HepG2 (cell line): ENCODE results near the gene ATP2B3. TPM values are rescaled to one million over a fixed set of nuclear protein-coding genes. Genes with fewer than 3 reads are reported as not detected.

Source experiments
- ATF2 ChIP-seq: sonication (generic); formaldehyde crosslinking; IDR thresholded peaks from 2 replicates; pipeline ENCODE4 v1.4.0; 2020; ENCODE audit warnings: missing genetic modification reagents
- CENPT ChIP-seq: sonication (generic); formaldehyde crosslinking; IDR thresholded peaks from 2 replicates; pipeline ENCODE4 v1.8.0; 2022; ENCODE audit warnings: low read depth, mild to moderate bottlenecking, moderate library complexity, missing genetic modification reagents
- HNRNPLL ChIP-seq: fragments of 200-400 bp; formaldehyde crosslinking; IDR thresholded peaks from 2 replicates; pipeline ENCODE4 v1.6.1; 2017; ENCODE audit warnings: mild to moderate bottlenecking, low read depth, low read length; ENCODE audit not compliant: poor library complexity, severe bottlenecking
- HOXD1 ChIP-seq: sonication (generic); formaldehyde crosslinking; IDR thresholded peaks from 2 replicates; pipeline ENCODE4 v1.5.0; 2020; ENCODE audit warnings: missing genetic modification reagents
- ISL2 ChIP-seq: sonication (generic); formaldehyde crosslinking; IDR thresholded peaks from 2 replicates; pipeline ENCODE4 v1.5.0; 2020; ENCODE audit warnings: missing genetic modification reagents
- KLF6 ChIP-seq: IDR thresholded peaks from 2 replicates; pipeline ENCODE4 v1.8.0; 2016; ENCODE audit warnings: missing biosample characterization, missing genetic modification reagents
- MAFF ChIP-seq: IDR thresholded peaks from 2 replicates; pipeline ENCODE4 v1.6.1; 2011; ENCODE audit warnings: low read depth, low read length, improper control_type of control experiment
- MAZ ChIP-seq, 2 experiments: sonication (generic) in 1 of 2; formaldehyde crosslinking in 1 of 2; IDR thresholded peaks; 2 replicates each; pipeline versions ENCODE4 v1.5.0 to v1.6.1; 2012 to 2020; ENCODE audit warnings: low read depth in 2 of 2, mild to moderate bottlenecking in 2 of 2, borderline replicate concordance in 1 of 2, improper control_type of control experiment in 1 of 2, low read length in 1 of 2, missing genetic modification reagents in 1 of 2, moderate library complexity in 1 of 2
- MED1 ChIP-seq: sonication (generic); formaldehyde crosslinking; IDR thresholded peaks from 2 replicates; pipeline ENCODE4 v1.4.0; 2020; ENCODE audit warnings: missing genetic modification reagents
- NCOA2 ChIP-seq: sonication (generic); formaldehyde crosslinking; IDR thresholded peaks from 2 replicates; pipeline ENCODE4 v1.8.0; 2022; ENCODE audit warnings: inconsistent platforms
- NONO ChIP-seq, 2 experiments: fragments of 450-650 bp in 1 of 2; sonication (generic) in 1 of 2; formaldehyde crosslinking in 1 of 2; IDR thresholded peaks in 1 of 2; conservative IDR thresholded peaks in 1 of 2; 2 replicates each; pipeline versions ENCODE4 v1.6.1 to v1.8.0; 2017 to 2022; ENCODE audit warnings: mild to moderate bottlenecking in 1 of 2, missing genetic modification reagents in 1 of 2, moderate library complexity in 1 of 2
- NR2F1 ChIP-seq, 2 experiments: fragments of 450-650 bp in 1 of 2; formaldehyde crosslinking in 1 of 2; IDR thresholded peaks; 2 replicates each; pipeline versions ENCODE4 v1.5.0 to v1.6.1; 2016 to 2020; ENCODE audit warnings: mild to moderate bottlenecking in 1 of 2, missing compliant biosample characterization in 1 of 2, missing genetic modification reagents in 1 of 2, moderate library complexity in 1 of 2
- PATZ1 ChIP-seq: sonication (generic); formaldehyde crosslinking; IDR thresholded peaks from 2 replicates; pipeline ENCODE4 v1.4.0; 2020; ENCODE audit warnings: missing genetic modification reagents
- SIX1 ChIP-seq: sonication (generic); formaldehyde crosslinking; IDR thresholded peaks from 2 replicates; pipeline ENCODE4 v1.4.0; 2020; ENCODE audit warnings: missing genetic modification reagents, borderline replicate concordance
- SIX4 ChIP-seq: sonication (generic); formaldehyde crosslinking; IDR thresholded peaks from 2 replicates; pipeline ENCODE4 v1.4.0; 2020; ENCODE audit warnings: missing genetic modification reagents
- ZBTB38 ChIP-seq: sonication (generic); formaldehyde crosslinking; IDR thresholded peaks from 2 replicates; pipeline ENCODE4 v1.5.1; 2020; ENCODE audit warnings: mild to moderate bottlenecking, missing genetic modification reagents
- ZNF30 ChIP-seq: sonication (generic); formaldehyde crosslinking; IDR thresholded peaks from 2 replicates; pipeline ENCODE4 v1.5.0; 2020; ENCODE audit warnings: mild to moderate bottlenecking, missing genetic modification reagents
- ZNF614 ChIP-seq: IDR thresholded peaks from 2 replicates; pipeline ENCODE4 v1.6.1; 2018; ENCODE audit warnings: missing biosample characterization, missing genetic modification reagents, inconsistent platforms, borderline replicate concordance
- ZNF891 ChIP-seq: sonication (generic); formaldehyde crosslinking; IDR thresholded peaks from 2 replicates; pipeline ENCODE4 v1.5.0; 2020; ENCODE audit warnings: mild to moderate bottlenecking, missing genetic modification reagents
- polyA plus RNA-seq, 8 experiments: library from polyadenylated mRNA; depleted of rRNA in 3 of 8; stranded (reverse) in 7 of 8; unstranded in 1 of 8; fragments of >200 nt; fragmentation: Illumina TruSeq in 4 of 8; extraction: Trizol in 4 of 8; gene quantifications; 2 replicates each; pipeline versions ENCODE4 v1.2.1 to v1.2.3, GENCODE V29; 2011 to 2016; ENCODE audit warnings: low read depth in 4 of 8, missing spikeins in 1 of 8, mixed read lengths in 1 of 8; ENCODE audit not compliant: insufficient read depth in 1 of 8
- total RNA-seq, 5 experiments: library from RNA; depleted of rRNA; stranded (reverse); fragments of >200 nt; fragmentation: Illumina TruSeq; extraction: Trizol; gene quantifications; 2 replicates each; pipeline ENCODE4 v1.2.3, GENCODE V29; 2016; ENCODE audit warnings: low read depth in 1 of 5
- TF ChIP-seq, protein P1 (sequence below): sonication (generic); formaldehyde crosslinking; IDR thresholded peaks from 2 replicates; pipeline ENCODE4 v1.5.1; 2020; ENCODE audit warnings: mild to moderate bottlenecking, missing genetic modification reagents, moderate library complexity

Gene ATP2B3
- total and polyA plus RNA-seq, 2 of the 13 experiments (the other 11 are each of a cell fraction or from before 2014, with no cell fraction given): not detected

DNA sequence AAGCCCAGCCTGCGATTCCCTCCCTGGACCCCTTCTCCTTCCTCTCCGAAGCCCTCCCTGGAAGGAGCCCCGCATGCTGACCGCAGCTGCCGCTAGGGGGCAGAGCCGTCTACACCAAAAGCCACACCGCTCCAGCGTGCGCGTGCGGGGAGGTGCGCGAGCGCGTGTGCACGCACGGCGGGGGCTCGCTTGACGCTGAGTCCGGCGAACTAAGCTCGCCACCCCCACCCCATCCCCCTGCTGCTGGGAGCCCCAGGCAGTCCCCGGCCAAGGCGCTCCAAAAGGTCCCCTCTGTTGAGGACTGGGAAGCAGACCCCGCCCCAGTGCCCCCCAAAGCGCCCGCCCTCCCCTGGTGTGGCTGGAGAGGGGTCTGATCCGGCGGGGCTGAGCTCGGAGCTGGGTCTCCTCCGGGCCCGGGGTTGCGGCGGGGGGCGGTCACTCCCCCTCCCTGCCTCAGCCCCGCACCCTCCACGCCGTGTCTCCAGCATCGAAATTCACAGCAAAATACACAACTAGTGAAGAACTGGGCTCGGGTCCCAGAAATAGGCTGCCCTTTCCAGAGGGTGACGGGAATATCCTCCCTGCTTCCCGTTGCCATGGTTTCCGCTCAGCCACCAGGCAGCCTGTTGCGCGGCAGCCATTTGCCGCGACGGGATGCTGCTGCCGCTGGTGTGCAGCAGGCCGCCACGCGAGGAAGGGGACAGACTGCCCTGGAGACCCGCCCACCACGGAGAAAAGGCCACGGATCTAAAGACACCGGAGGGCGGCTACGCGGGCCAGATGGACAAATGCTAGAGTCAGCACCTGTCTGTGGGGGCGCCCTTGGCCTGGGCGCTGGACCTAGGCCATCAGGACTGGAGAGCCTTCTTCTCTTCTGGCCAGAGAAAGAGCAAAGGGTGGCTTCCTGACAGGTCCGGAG lies 92.7 kb downstream of the ATP2B3 start (continued):
- TF ChIP-seq, protein P1, sequence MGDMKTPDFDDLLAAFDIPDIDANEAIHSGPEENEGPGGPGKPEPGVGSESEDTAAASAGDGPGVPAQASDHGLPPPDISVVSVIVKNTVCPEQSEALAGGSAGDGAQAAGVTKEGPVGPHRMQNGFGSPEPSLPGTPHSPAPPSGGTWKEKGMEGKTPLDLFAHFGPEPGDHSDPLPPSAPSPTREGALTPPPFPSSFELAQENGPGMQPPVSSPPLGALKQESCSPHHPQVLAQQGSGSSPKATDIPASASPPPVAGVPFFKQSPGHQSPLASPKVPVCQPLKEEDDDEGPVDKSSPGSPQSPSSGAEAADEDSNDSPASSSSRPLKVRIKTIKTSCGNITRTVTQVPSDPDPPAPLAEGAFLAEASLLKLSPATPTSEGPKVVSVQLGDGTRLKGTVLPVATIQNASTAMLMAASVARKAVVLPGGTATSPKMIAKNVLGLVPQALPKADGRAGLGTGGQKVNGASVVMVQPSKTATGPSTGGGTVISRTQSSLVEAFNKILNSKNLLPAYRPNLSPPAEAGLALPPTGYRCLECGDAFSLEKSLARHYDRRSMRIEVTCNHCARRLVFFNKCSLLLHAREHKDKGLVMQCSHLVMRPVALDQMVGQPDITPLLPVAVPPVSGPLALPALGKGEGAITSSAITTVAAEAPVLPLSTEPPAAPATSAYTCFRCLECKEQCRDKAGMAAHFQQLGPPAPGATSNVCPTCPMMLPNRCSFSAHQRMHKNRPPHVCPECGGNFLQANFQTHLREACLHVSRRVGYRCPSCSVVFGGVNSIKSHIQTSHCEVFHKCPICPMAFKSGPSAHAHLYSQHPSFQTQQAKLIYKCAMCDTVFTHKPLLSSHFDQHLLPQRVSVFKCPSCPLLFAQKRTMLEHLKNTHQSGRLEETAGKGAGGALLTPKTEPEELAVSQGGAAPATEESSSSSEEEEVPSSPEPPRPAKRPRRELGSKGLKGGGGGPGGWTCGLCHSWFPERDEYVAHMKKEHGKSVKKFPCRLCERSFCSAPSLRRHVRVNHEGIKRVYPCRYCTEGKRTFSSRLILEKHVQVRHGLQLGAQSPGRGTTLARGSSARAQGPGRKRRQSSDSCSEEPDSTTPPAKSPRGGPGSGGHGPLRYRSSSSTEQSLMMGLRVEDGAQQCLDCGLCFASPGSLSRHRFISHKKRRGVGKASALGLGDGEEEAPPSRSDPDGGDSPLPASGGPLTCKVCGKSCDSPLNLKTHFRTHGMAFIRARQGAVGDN (CRISPR knock-in tag): peak; percentile 92
- no peak for TF ChIP-seq ZNF30
- TF ChIP-seq NR2F1 (CRISPR knock-in tag; IDR thresholded peaks at IDR 0.05): no peak
- no peak for TF ChIP-seq NONO (IDR thresholded peaks at IDR 0.05)
- 0 out of 2 replicates have a peak, but pooled peaks have one; percentile 17 for TF ChIP-seq NONO (CRISPR knock-in tag; conservative IDR thresholded peaks at IDR 0.05)
- peak; percentile 27 for TF ChIP-seq ISL2 (CRISPR knock-in tag)
- no peak for TF ChIP-seq SIX1 (CRISPR knock-in tag)
- peak; percentile 29; the same call in 1 of the 2 replicates for TF ChIP-seq NCOA2 (CRISPR knock-in tag)
- TF ChIP-seq SIX4 (CRISPR knock-in tag): no peak
- TF ChIP-seq ZBTB38 (CRISPR knock-in tag): peak; percentile 48; the same call in 1 of the 2 replicates
- TF ChIP-seq HOXD1: no peak; the same call in 1 of the 2 replicates
- TF ChIP-seq MAZ (IDR thresholded peaks at IDR 0.05; ENCODE audit: borderline replicate concordance, low read depth, low read length): peak; percentile 68; the same call in 1 of the 2 replicates
- TF ChIP-seq MAZ (CRISPR knock-in tag; IDR thresholded peaks at IDR 0.05; ENCODE audit: low read depth): peak; percentile 62
- peak; percentile 72 for TF ChIP-seq MED1 (CRISPR knock-in tag)
- no peak for TF ChIP-seq ZNF614 (CRISPR knock-in tag)
- 0 out of 2 replicates have a peak, but pooled peaks have one; percentile 25 for TF ChIP-seq ZNF891 (CRISPR knock-in tag)
- TF ChIP-seq ATF2: 0 out of 2 replicates have a peak, but pooled peaks have one; percentile 36
- 0 out of 2 replicates have a peak, but pooled peaks have one; percentile 36 for TF ChIP-seq CENPT (CRISPR knock-in tag)
- TF ChIP-seq KLF6: peak; percentile 77; the same call in 1 of the 2 replicates
- peak; percentile 84 for TF ChIP-seq PATZ1 (CRISPR knock-in tag)
- no peak for TF ChIP-seq HNRNPLL
- peak; percentile 38; the same call in 1 of the 2 replicates for TF ChIP-seq MAFF
